Lower lobe of right lung (tissue), 2 donors: Measurements from ENCODE around the gene PODXL2. TPM values are rescaled to one million over a fixed set of nuclear protein-coding genes. Genes with fewer than 3 reads are reported as not detected.

Experiments used
- ATAC-seq, 2 donors: fragments of 200-7000 bp; cut with Tn5 transposase; one replicate each; pipeline ENCODE4 v1.9.1; 2020 to 2022; ENCODE audit warnings: mild to moderate bottlenecking in 2 of 2, moderate library complexity in 2 of 2
- DNase-seq: peaks from one replicate; pipeline ENCODE4 v3.0.0-alpha.2; 2020
- H3K27ac ChIP-seq: fragments of 200-600 bp; one replicate; pipeline ENCODE4 v1.8.0; 2022
- H3K27me3 ChIP-seq: fragments of 200-600 bp; one replicate; pipeline ENCODE4 v1.8.0; 2022; ENCODE audit warnings: low read depth
- H3K36me3 ChIP-seq: fragments of 200-600 bp; one replicate; pipeline ENCODE4 v1.8.0; 2022; ENCODE audit warnings: mild to moderate bottlenecking
- H3K4me1 ChIP-seq: fragments of 200-600 bp; one replicate; pipeline ENCODE4 v1.8.0; 2022
- H3K4me3 ChIP-seq: fragments of 200-600 bp; one replicate; pipeline ENCODE4 v1.8.0; 2022; ENCODE audit warnings: mild to moderate bottlenecking
- H3K9me3 ChIP-seq: fragments of 200-600 bp; one replicate; pipeline ENCODE4 v1.8.0; 2022
- intact Hi-C: fragments of 100-400 bp; cut with DNase I; formaldehyde crosslinking; loops from one replicate; pipeline ENCODE4 v1.11.0; 2022
- total RNA-seq: library from RNA; stranded (reverse); fragmentation: NEBNext Ultra II Directional; extraction: Animal tissue kit (Norgen Biotek cat#: 25700); gene quantifications from one replicate; pipeline ENCODE4 v1.2.1, GENCODE V29; 2021
- TF ChIP-seq, protein P1 (sequence below): fragments of 200-600 bp; IDR thresholded peaks from one replicate; pipeline ENCODE4 v1.8.0; 2022; ENCODE audit warnings: antibody characterized with exemption, mild to moderate bottlenecking
- donor health status: DM: no; HTN: yes; CAD: no; lungs with severe emphysema.

Gene PODXL2
- total RNA-seq, 1 donor from 2014 or later, result 2.2 TPM

- TF ChIP-seq, protein P1, sequence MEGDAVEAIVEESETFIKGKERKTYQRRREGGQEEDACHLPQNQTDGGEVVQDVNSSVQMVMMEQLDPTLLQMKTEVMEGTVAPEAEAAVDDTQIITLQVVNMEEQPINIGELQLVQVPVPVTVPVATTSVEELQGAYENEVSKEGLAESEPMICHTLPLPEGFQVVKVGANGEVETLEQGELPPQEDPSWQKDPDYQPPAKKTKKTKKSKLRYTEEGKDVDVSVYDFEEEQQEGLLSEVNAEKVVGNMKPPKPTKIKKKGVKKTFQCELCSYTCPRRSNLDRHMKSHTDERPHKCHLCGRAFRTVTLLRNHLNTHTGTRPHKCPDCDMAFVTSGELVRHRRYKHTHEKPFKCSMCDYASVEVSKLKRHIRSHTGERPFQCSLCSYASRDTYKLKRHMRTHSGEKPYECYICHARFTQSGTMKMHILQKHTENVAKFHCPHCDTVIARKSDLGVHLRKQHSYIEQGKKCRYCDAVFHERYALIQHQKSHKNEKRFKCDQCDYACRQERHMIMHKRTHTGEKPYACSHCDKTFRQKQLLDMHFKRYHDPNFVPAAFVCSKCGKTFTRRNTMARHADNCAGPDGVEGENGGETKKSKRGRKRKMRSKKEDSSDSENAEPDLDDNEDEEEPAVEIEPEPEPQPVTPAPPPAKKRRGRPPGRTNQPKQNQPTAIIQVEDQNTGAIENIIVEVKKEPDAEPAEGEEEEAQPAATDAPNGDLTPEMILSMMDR, result no peak
- Histone ChIP-seq H3K27me3 (no peaks in the 10 kb centered on the region), H3K9me3 (no peaks in the 10 kb centered on the region), H3K4me1 (no peaks in the 10 kb centered on the region), H3K4me3 (no peak overlapping the region), H3K27ac (no peak overlapping the region), H3K36me3 (no peaks in the 10 kb centered on the region)
- intact Hi-C loops, result no loop called here
- ATAC-seq, result no peak
- no peak for DNase-seq
Measured at GRCh38 chr3:127663151-127663550, 34.2 kb downstream of the PODXL2 start.

- TF ChIP-seq, protein P1, result no peak
- no peaks in the 10 kb centered on the region for H3K4me1 ChIP-seq
- ATAC-seq, result no peak
- H3K9me3 ChIP-seq, result no peaks in the 10 kb centered on the region
- no peak overlapping the region for H3K27ac ChIP-seq
- H3K27me3 ChIP-seq, result no peaks in the 10 kb centered on the region
- no peaks in the 10 kb centered on the region for H3K36me3 ChIP-seq
- intact Hi-C loops, result no loop called here
- no peak for DNase-seq
- H3K4me3 ChIP-seq, result no peak overlapping the region
Measured at GRCh38 chr3:127665165-127665564, 36.2 kb downstream of the PODXL2 start.

DNA sequence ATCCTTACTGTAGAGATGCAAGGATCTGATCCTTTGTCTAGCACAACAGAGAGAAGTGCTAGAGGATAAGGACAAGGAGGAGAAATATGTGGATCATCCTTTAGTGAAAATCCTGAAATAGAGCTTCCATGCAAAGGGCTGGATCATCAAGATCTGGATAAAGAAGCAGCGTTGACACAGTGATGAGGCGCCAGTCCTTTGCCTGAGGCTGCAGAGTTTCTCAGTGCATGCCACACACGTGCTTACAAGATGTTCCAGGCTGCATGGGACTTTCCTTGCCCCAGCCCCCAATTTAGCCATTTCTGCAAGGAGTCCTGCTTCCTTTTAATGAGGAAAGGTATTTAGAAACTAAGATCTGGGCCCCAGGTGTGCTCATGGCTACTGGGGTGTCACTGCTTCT lies 36.6 kb downstream of the PODXL2 start:
- H3K4me3 ChIP-seq, result no peak overlapping the region
- H3K4me1 ChIP-seq, result no peaks in the 10 kb centered on the region
- H3K9me3 ChIP-seq, result no peaks in the 10 kb centered on the region
- no peak overlapping the region for H3K27ac ChIP-seq
- H3K27me3 ChIP-seq, result no peaks in the 10 kb centered on the region
- DNase-seq (no peak), ATAC-seq (no peak)
- intact Hi-C loops, result no loop called here
- TF ChIP-seq, protein P1, result no peak
- H3K36me3 ChIP-seq, result no peaks in the 10 kb centered on the region

DNA sequence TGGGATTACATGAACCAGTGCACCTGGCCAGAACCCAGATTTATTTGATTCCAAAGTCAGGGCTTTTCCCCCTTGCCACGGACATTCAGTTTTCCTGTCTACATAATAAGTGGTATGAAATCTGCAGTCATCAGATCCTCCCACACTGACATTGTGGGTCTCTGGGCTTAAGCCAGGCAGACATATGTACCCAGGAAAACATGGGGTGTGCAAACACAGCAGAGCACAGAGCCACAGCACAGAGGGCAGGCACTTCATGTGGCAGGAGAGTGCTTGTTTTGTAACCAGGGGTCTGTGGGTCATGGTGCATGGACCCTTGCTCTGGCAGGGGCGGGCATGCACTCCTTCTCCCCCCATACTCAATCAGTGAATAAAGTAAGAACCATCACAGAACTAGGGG lies 37.7 kb downstream of the PODXL2 start:
- Histone ChIP-seq H3K4me3 (no peak overlapping the region), H3K4me1 (peaks cover 4% of the 10 kb centered on the region), H3K9me3 (no peaks in the 10 kb centered on the region), H3K36me3 (no peaks in the 10 kb centered on the region), H3K27ac (no peak overlapping the region), H3K27me3 (no peaks in the 10 kb centered on the region)
- TF ChIP-seq, protein P1, result no peak
- DNase-seq (no peak), ATAC-seq (no peak)
- intact Hi-C loops, result no loop called here

DNA sequence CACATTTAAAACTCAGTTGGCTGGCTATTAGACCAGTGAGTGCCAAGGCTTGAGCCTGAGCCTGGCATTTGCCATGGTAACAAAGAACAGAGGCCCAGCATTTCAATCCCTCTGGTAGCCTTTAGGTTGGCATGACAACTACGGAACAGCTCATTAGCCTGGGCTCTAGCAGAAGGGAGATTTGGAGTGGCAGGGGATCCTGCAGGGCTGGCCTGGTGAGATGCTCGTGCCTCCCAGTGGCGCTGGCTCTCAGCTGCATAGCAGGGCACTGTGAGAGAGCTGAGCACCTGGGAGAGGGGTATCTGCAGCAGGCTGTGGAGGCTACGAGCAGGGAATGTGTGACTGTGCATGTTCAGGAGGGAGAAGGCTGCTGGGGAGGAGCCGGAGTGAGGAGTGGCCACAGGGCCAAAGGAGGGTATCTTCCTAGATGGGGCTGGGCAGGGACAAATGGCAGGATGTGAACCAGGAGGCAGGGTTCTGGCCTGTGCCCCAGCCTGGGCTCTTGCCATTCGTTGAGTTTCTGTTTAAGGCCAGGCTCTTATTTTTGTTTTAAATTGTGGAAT lies 38.2 kb downstream of the PODXL2 start:
- intact Hi-C loops, result no loop called here
- DNase-seq, result no peak

More for the DNA sequence above, 38.2 kb downstream of the PODXL2 start:
- H3K9me3 ChIP-seq, result no peaks in the 10 kb centered on the region
- TF ChIP-seq, protein P1, result no peak
- H3K4me1 ChIP-seq, result peaks cover 8% of the 10 kb centered on the region
- H3K27ac ChIP-seq, result no peak overlapping the region
- no peaks in the 10 kb centered on the region for H3K27me3 ChIP-seq
- no peak overlapping the region for H3K4me3 ChIP-seq
- H3K36me3 ChIP-seq, result no peaks in the 10 kb centered on the region
- no peak for ATAC-seq
